Measurements from ENCODE around the gene ZNF774. TPM values are rescaled to one million over a fixed set of nuclear protein-coding genes. Genes with fewer than 3 reads are reported as not detected.
"Not testable (repeated sequence)": the region's sequence is repeated elsewhere in the genome, so short reads cannot be mapped to it uniquely, and the experiment has no call there.

The ZNF774 gene
- total RNA-seq, 3 donors from 2014 or later: 2.6 to 7.6 (median 4.6) TPM

DNA sequence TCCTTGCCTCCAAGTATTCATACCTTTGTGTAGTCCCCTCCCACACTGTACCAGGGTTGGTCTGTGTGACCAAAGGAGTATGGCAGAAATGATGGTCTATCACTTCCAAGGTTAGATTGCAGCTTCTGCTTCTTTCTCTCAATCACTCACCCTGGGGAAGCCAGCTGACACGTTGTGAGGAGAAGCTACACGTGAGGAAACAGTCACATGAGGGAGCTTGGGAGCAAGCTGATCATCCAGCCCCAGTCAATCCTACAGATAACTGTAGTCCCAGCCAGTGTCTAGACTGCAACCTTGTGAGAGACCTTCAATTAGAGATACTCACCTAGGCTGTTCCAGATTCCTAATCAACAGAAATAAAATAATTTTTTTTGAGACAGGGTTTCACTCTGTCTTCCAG, 6.2 kb upstream of the ZNF774 start:
- intact Hi-C loops (cut with DNase I; ENCODE audit: low total_unique reads): no loop called here
- TF ChIP-seq, protein P1, sequence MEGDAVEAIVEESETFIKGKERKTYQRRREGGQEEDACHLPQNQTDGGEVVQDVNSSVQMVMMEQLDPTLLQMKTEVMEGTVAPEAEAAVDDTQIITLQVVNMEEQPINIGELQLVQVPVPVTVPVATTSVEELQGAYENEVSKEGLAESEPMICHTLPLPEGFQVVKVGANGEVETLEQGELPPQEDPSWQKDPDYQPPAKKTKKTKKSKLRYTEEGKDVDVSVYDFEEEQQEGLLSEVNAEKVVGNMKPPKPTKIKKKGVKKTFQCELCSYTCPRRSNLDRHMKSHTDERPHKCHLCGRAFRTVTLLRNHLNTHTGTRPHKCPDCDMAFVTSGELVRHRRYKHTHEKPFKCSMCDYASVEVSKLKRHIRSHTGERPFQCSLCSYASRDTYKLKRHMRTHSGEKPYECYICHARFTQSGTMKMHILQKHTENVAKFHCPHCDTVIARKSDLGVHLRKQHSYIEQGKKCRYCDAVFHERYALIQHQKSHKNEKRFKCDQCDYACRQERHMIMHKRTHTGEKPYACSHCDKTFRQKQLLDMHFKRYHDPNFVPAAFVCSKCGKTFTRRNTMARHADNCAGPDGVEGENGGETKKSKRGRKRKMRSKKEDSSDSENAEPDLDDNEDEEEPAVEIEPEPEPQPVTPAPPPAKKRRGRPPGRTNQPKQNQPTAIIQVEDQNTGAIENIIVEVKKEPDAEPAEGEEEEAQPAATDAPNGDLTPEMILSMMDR (IDR thresholded peaks at IDR 0.05): no peak
- TF ChIP-seq POLR2AphosphoS5 (IDR thresholded peaks at IDR 0.05) (no peak), POLR2A (IDR thresholded peaks at IDR 0.05) (no peak)
- no peak for DNase-seq (ENCODE audit: low spot score in 2 of 2)
- H3K9me3 ChIP-seq: no peaks in the 10 kb centered on the region
- no peaks in the 10 kb centered on the region for H3K27me3 ChIP-seq
- no peak overlapping the region for H3K27ac ChIP-seq
- H3K4me1 ChIP-seq: no peaks in the 10 kb centered on the region
- no peaks in the 10 kb centered on the region for H3K36me3 ChIP-seq
- H3K4me3 ChIP-seq: no peak overlapping the region

DNA sequence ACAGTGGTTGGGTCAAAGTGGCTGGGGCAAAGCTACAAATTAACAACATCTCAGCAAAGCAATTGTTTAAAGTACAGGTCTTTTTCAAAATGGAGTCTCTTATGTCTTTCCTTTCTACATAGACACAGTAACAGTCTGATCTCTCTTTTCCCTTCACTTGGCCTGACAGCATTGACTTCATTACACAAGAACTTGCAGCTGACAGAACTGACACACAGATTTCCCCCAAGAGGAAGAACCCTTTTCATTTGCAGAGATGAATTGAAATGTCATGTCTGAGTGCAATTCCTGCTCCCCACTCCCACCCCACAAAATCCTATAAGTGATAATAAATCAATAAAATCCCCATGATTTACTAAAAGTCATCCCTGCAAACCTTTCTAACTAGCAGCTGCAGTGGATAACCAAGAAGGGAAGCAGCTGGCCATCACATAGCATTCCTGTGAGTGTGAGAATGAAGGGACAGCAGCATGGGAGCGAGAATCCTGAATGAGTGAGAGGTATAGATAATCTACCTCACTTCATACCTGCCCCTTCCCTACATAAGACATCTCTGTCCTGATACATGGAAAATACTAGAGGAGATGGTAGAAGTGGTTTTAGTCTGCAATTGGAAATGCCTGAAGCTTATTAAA, 4.5 kb upstream of the ZNF774 start:
- H3K36me3 ChIP-seq; H3K9me3 ChIP-seq; DNase-seq (ENCODE audit: low spot score in 2 of 2); intact Hi-C loops (cut with DNase I; ENCODE audit: low total_unique reads); H3K27me3 ChIP-seq; H3K4me3 ChIP-seq; H3K4me1 ChIP-seq: not testable (repeated sequence)
- H3K27ac ChIP-seq: peak overlapping the region in 1 of 2 donors; percentile 34

DNA sequence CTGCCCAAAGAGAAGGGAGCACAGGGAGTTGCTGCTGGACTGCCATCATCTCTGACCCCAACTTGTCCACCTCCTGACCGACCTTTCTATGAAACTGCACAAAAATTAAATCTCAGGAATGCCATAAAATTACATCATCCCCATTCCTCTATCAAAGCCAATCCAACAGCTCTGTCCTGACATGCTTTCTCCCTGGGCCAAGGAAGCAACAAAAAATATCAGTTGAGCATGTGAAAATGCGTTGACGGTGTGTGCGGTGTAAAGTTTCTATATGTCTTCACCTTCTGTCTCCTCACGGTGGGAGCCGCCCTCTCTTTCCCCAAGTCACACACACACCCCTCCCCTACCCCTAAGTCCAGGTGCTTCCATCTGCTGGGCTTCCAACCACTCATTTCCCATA, 3.6 kb upstream of the ZNF774 start:
- intact Hi-C loops (cut with DNase I; ENCODE audit: low total_unique reads): no loop called here
- no peaks in the 10 kb centered on the region for H3K27me3 ChIP-seq
- TF ChIP-seq, protein P1 (IDR thresholded peaks at IDR 0.05): no peak
- TF ChIP-seq POLR2AphosphoS5 (IDR thresholded peaks at IDR 0.05): no peak
- TF ChIP-seq POLR2A (IDR thresholded peaks at IDR 0.05): no peak
- H3K4me1 ChIP-seq: no peaks in the 10 kb centered on the region
- H3K4me3 ChIP-seq: no peak overlapping the region
- no peaks in the 10 kb centered on the region for H3K36me3 ChIP-seq
- DNase-seq (ENCODE audit: low spot score in 2 of 2): no peak
- H3K27ac ChIP-seq: peak overlapping the region; percentile 34 to 54
- H3K9me3 ChIP-seq: no peaks in the 10 kb centered on the region

DNA sequence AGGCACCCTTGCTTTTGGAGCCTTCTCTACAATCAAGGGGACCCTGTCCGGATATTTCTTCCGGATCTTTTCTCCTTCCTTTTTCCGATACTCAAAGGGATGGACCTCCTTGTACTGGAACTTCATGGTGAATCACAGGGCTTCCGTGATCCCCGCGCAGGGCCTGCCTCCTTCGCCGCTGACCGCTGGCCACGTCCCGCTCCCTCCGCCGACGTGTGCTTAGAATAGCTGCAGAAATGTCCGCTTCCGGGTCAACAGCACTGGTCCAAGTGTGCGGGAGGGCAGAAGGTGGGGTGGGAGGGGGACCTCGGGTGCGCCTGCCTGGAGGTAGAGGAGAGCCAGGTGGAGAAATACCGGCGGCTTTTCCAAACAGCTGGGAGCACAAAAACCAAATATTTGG, 3.0 kb upstream of the ZNF774 start:
- Histone ChIP-seq H3K9me3 (no peaks in the 10 kb centered on the region), H3K4me1 (no peaks in the 10 kb centered on the region), H3K4me3 (no peak overlapping the region), H3K36me3 (no peaks in the 10 kb centered on the region), H3K27me3 (no peaks in the 10 kb centered on the region), H3K27ac (peak overlapping the region; percentile 34 to 54)
- intact Hi-C loops (cut with DNase I; ENCODE audit: low total_unique reads): no loop called here
- no peak for DNase-seq (ENCODE audit: low spot score in 2 of 2)
- no peak for TF ChIP-seq POLR2A (IDR thresholded peaks at IDR 0.05)

DNA sequence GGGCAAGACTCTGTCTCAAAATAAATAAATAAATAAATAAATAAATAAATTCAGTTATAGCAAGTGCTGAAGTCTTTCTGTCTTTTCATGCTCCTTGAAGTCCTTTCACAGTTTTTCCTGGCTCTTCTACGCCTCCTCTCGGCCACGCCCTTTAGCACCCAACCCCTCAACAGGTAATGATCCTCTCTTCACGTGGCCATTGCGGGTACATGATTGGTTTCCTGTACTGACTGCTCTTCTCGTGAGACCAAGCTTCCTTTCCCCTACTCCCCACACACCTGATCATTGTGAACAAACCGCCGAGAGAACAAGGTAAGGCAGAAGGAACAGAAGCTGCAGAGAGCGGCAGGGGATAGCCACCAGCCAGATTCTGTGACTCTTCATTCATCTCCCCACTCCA, 2.3 kb upstream of the ZNF774 start:
- no peaks in the 10 kb centered on the region for H3K36me3 ChIP-seq
- H3K4me1 ChIP-seq: no peaks in the 10 kb centered on the region
- H3K27me3 ChIP-seq: no peaks in the 10 kb centered on the region
- DNase-seq (ENCODE audit: low spot score in 2 of 2): no peak
- H3K9me3 ChIP-seq: no peaks in the 10 kb centered on the region
- intact Hi-C loops (cut with DNase I; ENCODE audit: low total_unique reads): no loop called here
- no peak overlapping the region for H3K4me3 ChIP-seq
- no peak overlapping the region for H3K27ac ChIP-seq
- TF ChIP-seq POLR2AphosphoS5 (IDR thresholded peaks at IDR 0.05): no peak
- no peak for TF ChIP-seq POLR2A (IDR thresholded peaks at IDR 0.05)
- TF ChIP-seq, protein P1 (IDR thresholded peaks at IDR 0.05): no peak

DNA sequence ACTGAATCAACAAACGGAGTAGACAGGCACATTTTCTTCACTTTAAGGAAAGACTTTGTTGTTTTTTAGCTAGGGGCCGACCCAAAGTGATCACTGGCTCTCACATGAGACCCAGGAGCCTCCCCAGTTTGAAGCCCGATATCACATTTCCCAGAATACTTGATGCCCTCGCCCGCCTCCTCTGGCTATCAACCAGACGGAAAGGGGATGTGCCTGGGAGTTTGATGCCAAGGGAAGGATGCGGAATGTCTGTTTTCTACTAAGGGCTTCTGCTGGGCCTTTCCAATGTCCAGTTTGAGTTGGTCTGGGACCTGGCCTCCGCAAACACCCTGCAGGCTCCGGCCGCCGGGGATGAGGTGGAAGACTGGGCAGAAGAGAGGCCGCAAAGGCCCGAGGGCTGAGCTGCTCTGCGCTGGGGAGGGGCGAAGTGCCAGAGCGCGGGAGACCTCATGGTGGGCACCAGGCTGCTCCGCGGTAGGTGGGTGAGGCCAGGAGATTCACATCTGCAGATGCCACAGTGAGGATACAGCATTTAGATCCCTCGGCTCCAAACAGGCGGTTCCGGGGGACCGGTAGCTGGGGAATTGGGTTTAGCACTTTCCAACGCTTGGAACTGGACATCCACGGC, 491 bp upstream of the ZNF774 start:
- no peaks in the 10 kb centered on the region for H3K4me1 ChIP-seq
- DNase-seq (ENCODE audit: low spot score in 2 of 2): no peak
- peak overlapping the region; percentile 65 to 94 (median 90) for H3K4me3 ChIP-seq
- no peaks in the 10 kb centered on the region for H3K9me3 ChIP-seq
- no peaks in the 10 kb centered on the region for H3K27me3 ChIP-seq
- intact Hi-C loops (cut with DNase I; ENCODE audit: low total_unique reads): no loop called here
- H3K36me3 ChIP-seq: no peaks in the 10 kb centered on the region
- TF ChIP-seq, protein P1 (IDR thresholded peaks at IDR 0.05): no peak
- TF ChIP-seq POLR2A (IDR thresholded peaks at IDR 0.05): no peak
- no peak for TF ChIP-seq POLR2AphosphoS5 (IDR thresholded peaks at IDR 0.05)
- H3K27ac ChIP-seq: peak overlapping the region; percentile 48 to 74

Data from breast epithelium (tissue), 4 donors.